Activated CD8-positive, alpha-beta T cell treated with anti-CD3 and anti-CD28 coated beads for 36 hours (primary cell): ENCODE data around the gene PAH. TPM values are rescaled to one million over a fixed set of nuclear protein-coding genes. Genes with fewer than 3 reads are reported as not detected.
A peak's percentile ranks its signal among the peaks of the same experiment; 100 is the strongest.

Experiments used
- ATAC-seq: fragments of 200-7000 bp; cut with Tn5 transposase; one replicate; pipeline ENCODE4 v1.10.0; 2021; ENCODE audit warnings: mild to moderate bottlenecking, moderate library complexity
- CTCF ChIA-PET: fragments of 350-600 bp; sonication (Branson Sonifier 250); formaldehyde crosslinking; loops from one replicate; lab custom pipeline; 2021; ENCODE audit warnings: antibody characterized with exemption; lab: Charles Lee
- POLR2A ChIA-PET: fragments of 350-600 bp; sonication (Branson Sonifier 250); formaldehyde crosslinking; loops from one replicate; lab custom pipeline; 2021; ENCODE audit warnings: antibody characterized with exemption; lab: Charles Lee
- DNase-seq: peaks from one replicate; pipeline ENCODE4 v3.0.0-alpha.2; 2020
- H3K27ac Mint-ChIP-seq: one replicate; pipeline ENCODE4 v1.8.0; 2021; ENCODE audit warnings: mild to moderate bottlenecking, mixed read lengths
- H3K27me3 Mint-ChIP-seq: one replicate; pipeline ENCODE4 v1.8.0; 2021; ENCODE audit warnings: mixed read lengths
- H3K36me3 Mint-ChIP-seq: one replicate; pipeline ENCODE4 v1.8.0; 2021; ENCODE audit warnings: low read depth, mixed read lengths
- H3K4me1 Mint-ChIP-seq: one replicate; pipeline ENCODE4 v1.8.0; 2021; ENCODE audit warnings: low read depth, mixed read lengths
- H3K4me3 Mint-ChIP-seq: one replicate; pipeline ENCODE4 v1.8.0; 2021; ENCODE audit warnings: mild to moderate bottlenecking, moderate library complexity, mixed read lengths
- H3K9me3 Mint-ChIP-seq: one replicate; pipeline ENCODE4 v1.8.0; 2021; ENCODE audit warnings: mixed read lengths
- CTCF ChIP-seq: fragments of 200-600 bp; IDR thresholded peaks from one replicate; pipeline ENCODE4 v1.8.0; 2022; ENCODE audit warnings: antibody characterized with exemption, mild to moderate bottlenecking
- intact Hi-C: fragments of 100-400 bp; cut with micrococcal nuclease; formaldehyde crosslinking; loops from one replicate; pipeline ENCODE4 v1.10.0; 2022
- total RNA-seq, 2 experiments: library from RNA; stranded (reverse); gene quantifications; one replicate each; pipeline ENCODE4 v1.2.3, GENCODE V29; 2021

The PAH gene
- total RNA-seq, 2 experiments from 2014 or later, result not detected

GRCh38 chr12:102879144-102879763 is 37.8 kb downstream of the PAH start:
- peak; percentile 33 for TF ChIP-seq CTCF
- intact Hi-C loops, result no loop called here
- Mint-ChIP-seq H3K27ac (no peak overlapping the region), H3K4me1 (no peaks in the 10 kb centered on the region), H3K27me3 (peaks cover 8% of the 10 kb centered on the region), H3K4me3 (no peak overlapping the region), H3K9me3 (no peaks in the 10 kb centered on the region), H3K36me3 (no peaks in the 10 kb centered on the region)
- ChIA-PET POLR2A (interaction anchor here (0.6 kb wide), 1 partner anchor 666 kb away, joined by 3 read pairs; no protein-coding TSS in a partner anchor), CTCF (interaction anchor here (0.7 to 1.2 kb wide), 2 partner anchors 336 to 937 kb away, joined by 3 to 7 read pairs; no protein-coding TSS in a partner anchor)
- DNase-seq (peak; percentile 54), ATAC-seq (peak; percentile 77)

GRCh38 chr12:102876883-102877282 is 40.2 kb downstream of the PAH start:
- TF ChIP-seq CTCF, result no peak
- ATAC-seq (no peak), DNase-seq (peak; percentile 10)
- CTCF ChIA-PET, result no interaction called here
- no peaks in the 10 kb centered on the region for H3K4me1 Mint-ChIP-seq
- POLR2A ChIA-PET, result no interaction called here
- no peaks in the 10 kb centered on the region for H3K36me3 Mint-ChIP-seq
- no peak overlapping the region for H3K4me3 Mint-ChIP-seq
- H3K27ac Mint-ChIP-seq, result no peak overlapping the region
- H3K9me3 Mint-ChIP-seq, result no peaks in the 10 kb centered on the region
- peaks cover 8% of the 10 kb centered on the region for H3K27me3 Mint-ChIP-seq
- intact Hi-C loops, result no loop called here

GRCh38 chr12:102874819-102875218 is 42.2 kb downstream of the PAH start:
- Mint-ChIP-seq H3K27me3 (peaks cover 3% of the 10 kb centered on the region), H3K4me1 (no peaks in the 10 kb centered on the region), H3K27ac (no peak overlapping the region), H3K9me3 (no peaks in the 10 kb centered on the region), H3K36me3 (no peaks in the 10 kb centered on the region), H3K4me3 (no peak overlapping the region)
- no peak for DNase-seq
- intact Hi-C loops, result no loop called here
- ChIA-PET CTCF (interaction anchor here (1.3 kb wide), 1 partner anchor 9 kb away, joined by 3 read pairs; no protein-coding TSS in a partner anchor), POLR2A (no interaction called here)
- no peak for TF ChIP-seq CTCF
- ATAC-seq, result no peak

GRCh38 chr12:102873077-102873476 is 44.0 kb downstream of the PAH start:
- no peak for DNase-seq
- intact Hi-C loops, result no loop called here
- H3K27ac Mint-ChIP-seq, result no peak overlapping the region
- ATAC-seq, result no peak
- no peaks in the 10 kb centered on the region for H3K36me3 Mint-ChIP-seq
- H3K27me3 Mint-ChIP-seq, result peaks cover 3% of the 10 kb centered on the region
- TF ChIP-seq CTCF, result no peak
- ChIA-PET POLR2A (no interaction called here), CTCF (no interaction called here)
- H3K4me3 Mint-ChIP-seq, result no peak overlapping the region
- H3K4me1 Mint-ChIP-seq, result no peaks in the 10 kb centered on the region
- H3K9me3 Mint-ChIP-seq, result no peaks in the 10 kb centered on the region

GRCh38 chr12:102871014-102871413 is 46.0 kb downstream of the PAH start:
- CTCF ChIA-PET, result interaction anchor here (2.1 kb wide), 1 partner anchor 12 kb away, joined by 5 read pairs; no protein-coding TSS in a partner anchor
- Mint-ChIP-seq H3K4me1 (no peaks in the 10 kb centered on the region), H3K27me3 (peaks cover 3% of the 10 kb centered on the region), H3K36me3 (no peaks in the 10 kb centered on the region), H3K4me3 (no peak overlapping the region), H3K9me3 (no peaks in the 10 kb centered on the region), H3K27ac (no peak overlapping the region)
- DNase-seq, result no peak
- TF ChIP-seq CTCF, result no peak
- POLR2A ChIA-PET, result no interaction called here
- no peak for ATAC-seq
- intact Hi-C loops, result no loop called here
